ENCODE results near the gene RHOBTB1.

Gene RHOBTB1

GRCh38 chr10:60849217-60849616 lies 94.8 kb downstream of the RHOBTB1 start:
- TF ChIP-seq ZBTB7A (IDR thresholded peaks at IDR 0.05; ENCODE audit: low read depth) (no peak), TCF12 (IDR thresholded peaks at IDR 0.05; ENCODE audit: low read depth) (no peak), EGR1 (IDR thresholded peaks at IDR 0.05) (no peak)

GRCh38 chr10:60848680-60849079 lies 95.3 kb downstream of the RHOBTB1 start:
- TF ChIP-seq FOXM1 (IDR thresholded peaks at IDR 0.05; ENCODE audit: borderline replicate concordance, low read depth) (no peak), ZBTB7A (IDR thresholded peaks at IDR 0.05; ENCODE audit: low read depth) (no peak)
- TF ChIP-seq, protein P1, sequence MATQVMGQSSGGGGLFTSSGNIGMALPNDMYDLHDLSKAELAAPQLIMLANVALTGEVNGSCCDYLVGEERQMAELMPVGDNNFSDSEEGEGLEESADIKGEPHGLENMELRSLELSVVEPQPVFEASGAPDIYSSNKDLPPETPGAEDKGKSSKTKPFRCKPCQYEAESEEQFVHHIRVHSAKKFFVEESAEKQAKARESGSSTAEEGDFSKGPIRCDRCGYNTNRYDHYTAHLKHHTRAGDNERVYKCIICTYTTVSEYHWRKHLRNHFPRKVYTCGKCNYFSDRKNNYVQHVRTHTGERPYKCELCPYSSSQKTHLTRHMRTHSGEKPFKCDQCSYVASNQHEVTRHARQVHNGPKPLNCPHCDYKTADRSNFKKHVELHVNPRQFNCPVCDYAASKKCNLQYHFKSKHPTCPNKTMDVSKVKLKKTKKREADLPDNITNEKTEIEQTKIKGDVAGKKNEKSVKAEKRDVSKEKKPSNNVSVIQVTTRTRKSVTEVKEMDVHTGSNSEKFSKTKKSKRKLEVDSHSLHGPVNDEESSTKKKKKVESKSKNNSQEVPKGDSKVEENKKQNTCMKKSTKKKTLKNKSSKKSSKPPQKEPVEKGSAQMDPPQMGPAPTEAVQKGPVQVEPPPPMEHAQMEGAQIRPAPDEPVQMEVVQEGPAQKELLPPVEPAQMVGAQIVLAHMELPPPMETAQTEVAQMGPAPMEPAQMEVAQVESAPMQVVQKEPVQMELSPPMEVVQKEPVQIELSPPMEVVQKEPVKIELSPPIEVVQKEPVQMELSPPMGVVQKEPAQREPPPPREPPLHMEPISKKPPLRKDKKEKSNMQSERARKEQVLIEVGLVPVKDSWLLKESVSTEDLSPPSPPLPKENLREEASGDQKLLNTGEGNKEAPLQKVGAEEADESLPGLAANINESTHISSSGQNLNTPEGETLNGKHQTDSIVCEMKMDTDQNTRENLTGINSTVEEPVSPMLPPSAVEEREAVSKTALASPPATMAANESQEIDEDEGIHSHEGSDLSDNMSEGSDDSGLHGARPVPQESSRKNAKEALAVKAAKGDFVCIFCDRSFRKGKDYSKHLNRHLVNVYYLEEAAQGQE (IDR thresholded peaks at IDR 0.05; ENCODE audit: low read depth): no peak

- TF ChIP-seq NFIC (IDR thresholded peaks at IDR 0.05): no peak
- TF ChIP-seq, protein P2, sequence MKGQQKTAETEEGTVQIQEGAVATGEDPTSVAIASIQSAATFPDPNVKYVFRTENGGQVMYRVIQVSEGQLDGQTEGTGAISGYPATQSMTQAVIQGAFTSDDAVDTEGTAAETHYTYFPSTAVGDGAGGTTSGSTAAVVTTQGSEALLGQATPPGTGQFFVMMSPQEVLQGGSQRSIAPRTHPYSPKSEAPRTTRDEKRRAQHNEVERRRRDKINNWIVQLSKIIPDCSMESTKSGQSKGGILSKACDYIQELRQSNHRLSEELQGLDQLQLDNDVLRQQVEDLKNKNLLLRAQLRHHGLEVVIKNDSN (IDR thresholded peaks at IDR 0.05): no peak
- no peak for TF ChIP-seq EP300 (IDR thresholded peaks at IDR 0.05; ENCODE audit: borderline replicate concordance)
- no peak for TF ChIP-seq CREB1 (IDR thresholded peaks at IDR 0.05; ENCODE audit: low read depth)
- no peak for TF ChIP-seq EGR1 (IDR thresholded peaks at IDR 0.05)
- no peak for TF ChIP-seq TCF12 (IDR thresholded peaks at IDR 0.05; ENCODE audit: low read depth)
- TF ChIP-seq TAF1 (IDR thresholded peaks at IDR 0.05; ENCODE audit: low read depth): no peak
- no peak for TF ChIP-seq TEAD4 (IDR thresholded peaks at IDR 0.05)
- TF ChIP-seq FOXM1 (IDR thresholded peaks at IDR 0.05; ENCODE audit: borderline replicate concordance, low read depth): no peak
- TF ChIP-seq, protein P1 (IDR thresholded peaks at IDR 0.05; ENCODE audit: low read depth): no peak
- no peak for TF ChIP-seq RAD21 (IDR thresholded peaks at IDR 0.05; ENCODE audit: low read depth)
- TF ChIP-seq, protein P3, sequence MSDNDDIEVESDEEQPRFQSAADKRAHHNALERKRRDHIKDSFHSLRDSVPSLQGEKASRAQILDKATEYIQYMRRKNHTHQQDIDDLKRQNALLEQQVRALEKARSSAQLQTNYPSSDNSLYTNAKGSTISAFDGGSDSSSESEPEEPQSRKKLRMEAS (IDR thresholded peaks at IDR 0.05): no peak
- TF ChIP-seq ZBTB7A (IDR thresholded peaks at IDR 0.05; ENCODE audit: low read depth): no peak
- TF ChIP-seq YY1 (IDR thresholded peaks at IDR 0.05; ENCODE audit: low read depth): no peak
- no peak for TF ChIP-seq CEBPB (IDR thresholded peaks at IDR 0.05)
Observed at GRCh38 chr10:60848126-60848525, 95.9 kb downstream of the RHOBTB1 start.

GRCh38 chr10:60846173-60846572 lies 97.8 kb downstream of the RHOBTB1 start:
- TF ChIP-seq TCF12 (IDR thresholded peaks at IDR 0.05; ENCODE audit: low read depth): no peak
- TF ChIP-seq RAD21 (IDR thresholded peaks at IDR 0.05; ENCODE audit: low read depth): peak; percentile 50

- TF ChIP-seq CEBPB (IDR thresholded peaks at IDR 0.05) (no peak), EGR1 (IDR thresholded peaks at IDR 0.05) (no peak), CREB1 (IDR thresholded peaks at IDR 0.05; ENCODE audit: low read depth) (no peak)
- TF ChIP-seq, protein P3 (IDR thresholded peaks at IDR 0.05): no peak
- TF ChIP-seq, protein P2 (IDR thresholded peaks at IDR 0.05): no peak
- TF ChIP-seq, protein P1 (IDR thresholded peaks at IDR 0.05; ENCODE audit: low read depth): no peak
Observed at GRCh38 chr10:60845038-60845437, 98.9 kb downstream of the RHOBTB1 start.

GRCh38 chr10:60842694-60843093 lies 101.3 kb downstream of the RHOBTB1 start:
- TF ChIP-seq TAF1 (IDR thresholded peaks at IDR 0.05; ENCODE audit: low read depth) (no peak), EGR1 (IDR thresholded peaks at IDR 0.05) (no peak), FOXM1 (IDR thresholded peaks at IDR 0.05; ENCODE audit: borderline replicate concordance, low read depth) (no peak), YY1 (IDR thresholded peaks at IDR 0.05; ENCODE audit: low read depth) (no peak), EP300 (IDR thresholded peaks at IDR 0.05; ENCODE audit: borderline replicate concordance) (no peak), TEAD4 (IDR thresholded peaks at IDR 0.05) (no peak), NFIC (IDR thresholded peaks at IDR 0.05) (no peak), CREB1 (IDR thresholded peaks at IDR 0.05; ENCODE audit: low read depth) (no peak), TCF12 (IDR thresholded peaks at IDR 0.05; ENCODE audit: low read depth) (no peak)
- TF ChIP-seq, protein P2 (IDR thresholded peaks at IDR 0.05): no peak
- TF ChIP-seq, protein P1 (IDR thresholded peaks at IDR 0.05; ENCODE audit: low read depth): no peak

All from Ishikawa (cell line).